GM19193 (cell line): Measurements from ENCODE around the gene PRDM16.

Experiments used
- POLR2A ChIP-seq: IDR thresholded peaks from 4 replicates; pipeline ENCODE4 v1.6.1; 2011; ENCODE audit not compliant: insufficient read depth, insufficient read length; ENCODE audit errors: extremely low read depth

Gene PRDM16

GRCh38 chr1:3373700-3374405 is 304.9 kb downstream of the PRDM16 start:
- no peak for TF ChIP-seq POLR2A

DNA sequence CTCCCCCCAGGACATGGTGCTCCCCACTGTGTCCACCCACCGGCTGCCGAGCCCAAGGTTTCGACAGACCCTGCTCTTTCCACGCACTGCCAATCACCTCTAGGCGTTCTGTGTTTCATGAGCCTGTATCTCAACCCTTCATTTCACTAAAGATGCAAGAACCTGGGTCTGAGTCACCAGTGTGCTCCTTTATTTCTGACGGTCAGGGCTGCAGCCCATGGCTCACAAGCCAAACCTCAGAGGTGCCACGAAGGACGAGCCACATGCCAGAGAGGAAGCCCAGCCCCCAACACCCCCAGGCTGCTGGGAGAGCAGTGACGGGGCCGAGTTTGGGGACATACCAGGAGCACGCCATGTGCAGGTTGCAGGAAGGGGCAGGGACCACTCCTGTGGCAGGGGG is 306.2 kb downstream of the PRDM16 start:
- no peak for TF ChIP-seq POLR2A

- TF ChIP-seq POLR2A = no peak
Observed at GRCh38 chr1:3377166-3377565, 308.2 kb downstream of the PRDM16 start.

- no peak for TF ChIP-seq POLR2A
Observed at GRCh38 chr1:3377604-3378279, 308.7 kb downstream of the PRDM16 start.

GRCh38 chr1:3378411-3379208 is 309.6 kb downstream of the PRDM16 start:
- no peak for TF ChIP-seq POLR2A

DNA sequence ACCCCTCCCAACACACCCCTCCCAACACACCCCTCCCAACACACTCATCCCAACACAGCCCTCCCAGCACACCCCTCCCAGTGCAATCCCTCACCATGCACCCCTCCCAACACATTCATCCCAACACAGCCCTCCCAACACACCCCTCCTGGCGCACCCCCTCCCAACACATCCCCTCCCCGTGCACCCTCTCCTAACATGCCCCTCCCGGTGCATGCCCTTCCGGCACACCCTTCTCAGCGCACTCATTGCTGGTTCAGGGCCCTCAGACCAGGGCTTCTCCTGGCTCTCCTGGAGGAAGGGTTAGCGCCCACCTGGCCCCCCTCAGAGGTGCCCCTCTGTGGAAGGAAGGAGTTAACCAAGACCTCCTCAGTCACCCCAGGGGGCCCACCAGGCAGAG is 310.9 kb downstream of the PRDM16 start:
- no peak for TF ChIP-seq POLR2A

GRCh38 chr1:3380469-3380868 is 311.5 kb downstream of the PRDM16 start:
- TF ChIP-seq POLR2A = no peak

DNA sequence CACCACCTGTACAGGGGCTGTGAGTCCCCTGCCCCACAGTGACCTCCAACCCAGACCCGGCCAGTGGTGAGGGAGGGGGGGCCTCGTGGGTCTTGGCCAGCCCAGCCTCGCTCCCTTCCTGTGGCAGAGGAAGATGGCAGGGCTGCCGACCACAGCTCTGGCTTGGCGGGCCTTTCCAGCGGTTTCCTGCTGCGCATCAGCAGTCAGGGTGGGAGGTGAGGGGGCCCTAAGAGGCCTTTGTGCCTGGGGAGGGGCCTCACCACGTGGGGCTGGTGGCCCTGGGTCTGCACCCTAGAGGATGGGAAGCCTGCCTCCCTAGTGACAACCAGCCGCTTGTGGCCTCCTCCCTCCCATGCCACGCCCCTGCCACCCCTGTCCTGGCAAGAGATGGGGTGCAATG is 312.9 kb downstream of the PRDM16 start:
- TF ChIP-seq POLR2A = no peak

DNA sequence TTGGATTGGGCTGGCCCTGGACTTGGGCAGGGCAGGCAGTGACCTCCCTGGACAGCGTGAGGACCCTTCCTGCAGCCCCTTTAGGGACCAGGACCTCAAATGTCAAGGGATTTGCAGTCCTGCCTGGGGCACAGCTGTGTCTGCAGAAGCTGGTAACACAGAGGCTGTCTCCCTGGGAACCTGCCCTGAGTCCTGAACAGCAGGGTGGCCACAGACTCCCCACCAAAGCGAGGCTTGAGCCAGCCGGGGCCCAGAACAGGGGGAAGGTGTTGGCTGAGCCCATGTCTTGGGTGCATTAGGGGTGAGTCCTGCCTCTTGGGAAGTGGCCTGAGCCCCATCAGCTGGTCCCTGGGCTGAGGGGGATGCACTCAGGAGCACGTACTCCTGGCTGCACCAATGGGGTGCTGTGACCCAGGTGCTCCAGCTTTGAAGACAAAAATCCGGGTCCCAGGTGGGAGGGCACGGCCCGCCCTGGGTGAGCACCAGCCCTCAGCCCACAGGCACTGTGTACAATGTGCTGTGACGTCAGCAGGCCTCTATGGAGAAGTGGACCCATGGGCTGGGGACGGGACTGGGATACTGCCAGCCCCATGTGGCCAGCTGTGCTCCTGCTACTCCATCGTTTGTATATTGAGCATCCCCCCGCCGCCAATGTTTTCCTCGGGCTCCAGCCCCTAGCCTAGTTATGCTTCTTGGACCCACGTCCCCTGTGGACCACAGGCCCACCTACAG is 313.5 kb downstream of the PRDM16 start:
- TF ChIP-seq POLR2A = no peak

DNA sequence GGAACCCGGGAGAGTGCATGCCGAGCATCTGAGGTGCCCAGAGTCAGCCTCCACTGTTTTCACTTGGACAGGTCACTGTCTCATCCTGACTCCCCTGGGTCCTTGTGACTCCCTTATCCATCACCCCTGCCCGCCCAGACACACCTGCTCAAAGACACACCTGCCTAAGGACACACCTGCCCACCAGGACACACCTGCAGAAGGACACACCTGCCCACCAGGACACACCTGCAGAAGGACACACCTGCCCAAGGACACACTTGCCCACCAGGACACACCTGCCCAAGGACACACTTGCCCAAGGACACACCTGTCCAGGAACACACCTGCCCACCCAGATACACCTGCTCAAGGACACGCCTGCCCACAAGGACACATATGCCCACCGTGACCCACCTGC is 314.7 kb downstream of the PRDM16 start:
- TF ChIP-seq POLR2A = no peak

DNA sequence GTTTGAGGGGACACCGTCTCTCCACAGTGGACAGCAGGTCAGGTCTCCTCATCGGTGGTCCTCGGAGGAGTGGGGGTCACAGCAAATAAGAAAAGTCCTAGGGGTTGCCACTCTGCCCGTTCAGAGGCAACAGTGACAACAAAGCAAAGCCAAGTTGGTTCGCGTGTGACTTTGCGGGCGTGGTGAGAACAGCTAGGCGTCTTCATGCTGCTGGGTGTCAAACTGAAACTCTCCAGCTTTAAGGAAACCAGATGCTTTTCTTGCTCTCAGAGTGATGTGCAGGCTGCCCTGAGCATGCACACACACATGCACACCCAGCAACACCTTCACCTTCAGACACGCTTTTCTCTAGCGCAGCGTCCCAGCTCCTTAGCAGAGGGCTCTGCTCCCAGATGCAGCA is 315.4 kb downstream of the PRDM16 start:
- TF ChIP-seq POLR2A = no peak

DNA sequence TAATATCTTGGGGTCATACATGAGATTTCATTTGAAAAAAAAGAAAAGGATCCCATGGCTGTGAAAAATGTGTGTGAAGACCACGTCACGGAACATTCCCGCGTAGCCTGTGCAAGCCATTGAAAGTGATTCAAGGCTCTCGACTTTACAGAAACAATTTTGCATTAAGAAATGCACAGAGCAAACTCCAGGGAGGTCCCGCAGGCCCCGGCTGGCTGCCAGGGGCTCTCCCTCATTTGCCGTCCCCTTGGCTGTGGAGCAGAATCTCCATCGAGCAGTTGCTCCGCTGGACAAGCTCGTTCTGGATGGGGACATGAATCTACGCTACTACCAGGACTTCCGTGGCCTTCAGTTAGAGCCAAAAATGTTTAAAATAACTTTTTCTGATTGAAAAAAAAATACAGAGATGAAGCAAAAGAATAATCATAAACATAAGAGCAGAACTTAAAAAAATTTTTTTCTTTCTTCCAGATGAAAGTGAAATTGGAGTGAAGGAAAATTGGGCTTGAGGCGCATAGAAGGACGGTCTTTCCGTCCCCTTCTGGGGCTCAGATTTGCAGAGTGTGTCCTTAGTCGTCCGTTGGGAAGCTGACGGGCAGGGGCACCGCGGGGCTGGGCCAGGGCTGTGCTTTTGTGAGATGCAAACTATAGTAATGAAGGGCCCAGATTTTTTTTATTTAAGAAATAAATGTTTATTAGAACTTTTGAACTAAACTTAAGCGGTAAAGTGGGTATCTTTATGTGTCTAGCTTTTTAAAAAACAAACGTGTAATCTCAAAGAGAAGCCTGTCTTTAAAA is 317.4 kb downstream of the PRDM16 start:
- no peak for TF ChIP-seq POLR2A

DNA sequence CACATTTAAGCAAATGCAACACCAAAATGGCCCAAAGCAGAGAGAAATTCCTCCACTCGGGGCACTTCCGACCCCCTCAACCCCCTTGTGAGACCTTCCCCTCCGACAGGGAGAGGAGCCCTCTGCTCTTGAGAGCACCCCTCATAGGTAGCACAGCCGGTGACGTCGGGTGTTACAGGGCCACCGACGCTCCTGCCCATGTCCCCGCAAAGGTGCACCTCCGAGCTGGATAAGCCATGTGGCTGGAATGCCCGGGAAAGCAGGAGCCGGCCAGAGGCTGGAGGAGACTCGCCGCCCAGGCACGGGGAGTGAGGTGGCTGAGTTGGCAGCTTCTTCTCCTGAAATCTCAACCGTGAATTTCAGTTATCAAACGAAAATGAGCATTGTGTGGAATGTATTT is 318.4 kb downstream of the PRDM16 start:
- TF ChIP-seq POLR2A = no peak
